HG03565 (cell line): Measurements from ENCODE around the gene CDYL2.
"Not testable (repeated sequence)": the region's sequence is repeated elsewhere in the genome, so short reads cannot be mapped to it uniquely, and the experiment has no call there.

Experiments
- ATAC-seq: cut with Tn5 transposase; IDR thresholded peaks from one replicate; pipeline ENCODE4 v1.9.1; 2021; ENCODE audit warnings: mild to moderate bottlenecking, moderate library complexity; ENCODE audit not compliant: unreplicated experiment

CDYL2 gene

GRCh38 chr16:80674884-80675283 is 129.5 kb downstream of the CDYL2 start:
- ATAC-seq: no peak

- no peak for ATAC-seq
Observed at GRCh38 chr16:80672379-80672778, 132.0 kb downstream of the CDYL2 start.

GRCh38 chr16:80671281-80671849 is 133.0 kb downstream of the CDYL2 start:
- ATAC-seq: peak; percentile 58

GRCh38 chr16:80670170-80670865 is 134.1 kb downstream of the CDYL2 start:
- ATAC-seq: no peak

- ATAC-seq: no peak
Observed at GRCh38 chr16:80669673-80670072, 134.7 kb downstream of the CDYL2 start.

- ATAC-seq: no peak
Observed at GRCh38 chr16:80667925-80668324, 136.5 kb downstream of the CDYL2 start.

GRCh38 chr16:80667251-80667560 is 137.2 kb downstream of the CDYL2 start:
- ATAC-seq: no peak

- ATAC-seq: no peak
Observed at GRCh38 chr16:80666378-80667250, 137.8 kb downstream of the CDYL2 start.

- no peak for ATAC-seq
Observed at GRCh38 chr16:80665356-80665755, 139.0 kb downstream of the CDYL2 start.

GRCh38 chr16:80664786-80665185 is 139.6 kb downstream of the CDYL2 start:
- ATAC-seq: no peak

- ATAC-seq: no peak
Observed at GRCh38 chr16:80664226-80664625, 140.2 kb downstream of the CDYL2 start.

- no peak for ATAC-seq
Observed at GRCh38 chr16:80663078-80663477, 141.3 kb downstream of the CDYL2 start.

- ATAC-seq: no peak
Observed at GRCh38 chr16:80659865-80660264, 144.5 kb downstream of the CDYL2 start.

- ATAC-seq: peak; percentile 86
Observed at GRCh38 chr16:80656711-80657150, 147.7 kb downstream of the CDYL2 start.

GRCh38 chr16:80656161-80656560 is 148.2 kb downstream of the CDYL2 start:
- no peak for ATAC-seq

GRCh38 chr16:80655751-80656150 is 148.6 kb downstream of the CDYL2 start:
- no peak for ATAC-seq

- no peak for ATAC-seq
Observed at GRCh38 chr16:80654094-80654862, 150.1 kb downstream of the CDYL2 start.

- no peak for ATAC-seq
Observed at GRCh38 chr16:80652441-80652840, 152.0 kb downstream of the CDYL2 start.

GRCh38 chr16:80650281-80650680 is 154.1 kb downstream of the CDYL2 start:
- ATAC-seq: not testable (repeated sequence)

- ATAC-seq: no peak
Observed at GRCh38 chr16:80640316-80640715, 164.1 kb downstream of the CDYL2 start.

- ATAC-seq: no peak
Observed at GRCh38 chr16:80639636-80640035, 164.8 kb downstream of the CDYL2 start.
